ENCODE measurements around the gene KLRF1. TPM values are rescaled to one million over a fixed set of nuclear protein-coding genes. Genes with fewer than 3 reads are reported as not detected.

The KLRF1 gene
- total RNA-seq (2012; rRNA removed), result not detected in 2 replicates

DNA sequence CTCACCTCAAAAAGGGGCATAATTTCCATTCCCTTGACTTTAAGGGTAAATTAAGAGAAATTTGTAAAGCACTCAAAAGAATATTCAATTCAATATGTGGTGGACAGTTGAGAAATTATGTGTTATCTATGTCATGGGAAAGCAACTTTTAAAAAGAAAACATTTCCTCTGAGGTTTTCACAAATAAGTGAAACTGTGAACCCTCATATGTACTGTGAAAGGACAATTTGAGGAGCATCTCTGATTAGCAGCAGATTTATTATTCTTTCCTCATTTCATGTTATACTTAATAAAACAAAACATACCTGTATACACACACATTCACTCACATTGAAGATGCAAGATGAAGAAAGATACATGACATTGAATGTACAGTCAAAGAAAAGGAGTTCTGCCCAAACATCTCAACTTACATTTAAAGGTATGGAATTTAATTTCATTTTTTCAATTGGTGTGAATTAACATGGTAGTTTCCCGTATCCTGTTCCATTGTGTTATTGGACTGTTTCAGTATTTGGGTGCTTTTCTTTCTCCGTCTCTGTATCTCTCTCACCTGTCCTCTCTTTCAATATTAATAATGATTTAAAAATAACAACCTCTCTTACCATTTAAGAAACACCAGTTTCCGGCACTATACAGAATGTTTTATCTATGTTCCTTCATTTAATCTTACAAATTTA, at the start of gene KLRF1:
TSS of gene KLRF1 (plus strand) at position 273 of the 680 bp plus-strand sequence. CDS start at position 337, 64 bp downstream.
- Histone ChIP-seq H3K4me3 (ENCODE audit: low read length) (no peak within 1 kb of the TSS), H3K4me2 (ENCODE audit: low read length) (no peak within 1 kb of the TSS), H3K27me3 (ENCODE audit: control insufficient read depth, insufficient read depth, low read length) (no peaks in the 10 kb centered on the region), H3K4me1 (ENCODE audit: control insufficient read depth, insufficient read depth, low read length) (no peaks in the 10 kb centered on the region), H3K9me3 (replicated peaks; ENCODE audit: low read length) (no peaks in the 10 kb centered on the region), H3K9ac (ENCODE audit: low read depth, low read length) (no peak within 1 kb of the TSS), H3K36me3 (ENCODE audit: insufficient read depth, low read length) (no peaks in the 10 kb centered on the region)

DNA sequence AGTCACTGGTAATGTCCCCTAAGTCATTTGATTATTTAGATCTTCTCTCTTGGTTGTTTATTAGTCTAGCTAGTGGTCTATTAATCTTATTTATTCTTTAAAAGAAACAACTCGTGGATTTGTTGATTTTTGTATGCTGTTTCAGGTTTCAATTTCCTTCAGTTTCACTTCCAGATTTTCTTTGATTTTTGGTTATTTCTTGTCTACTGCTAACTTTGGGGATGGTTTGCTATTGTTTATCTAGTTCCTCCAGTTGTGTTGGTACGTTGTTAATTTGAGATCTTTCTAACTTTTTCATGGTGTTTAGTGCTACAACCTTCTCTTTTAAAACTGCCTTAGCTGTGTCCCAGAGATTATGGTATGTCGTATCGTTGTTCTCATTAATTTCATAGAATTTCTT, 48.1 kb upstream of the KLRF1 start:
- Histone ChIP-seq H3K4me1 (ENCODE audit: control insufficient read depth, insufficient read depth, low read length) (no peaks in the 10 kb centered on the region), H3K36me3 (ENCODE audit: insufficient read depth, low read length) (no peaks in the 10 kb centered on the region), H3K27me3 (ENCODE audit: control insufficient read depth, insufficient read depth, low read length) (no peaks in the 10 kb centered on the region), H3K9ac (ENCODE audit: low read depth, low read length) (no peak overlapping the region), H3K4me2 (ENCODE audit: low read length) (no peak overlapping the region), H3K4me3 (ENCODE audit: low read length) (no peak overlapping the region), H3K9me3 (replicated peaks; ENCODE audit: low read length) (no peaks in the 10 kb centered on the region)

GRCh38 chr12:9781360-9781759, 45.9 kb upstream of the KLRF1 start:
- Histone ChIP-seq H3K4me1 (ENCODE audit: control insufficient read depth, insufficient read depth, low read length) (no peaks in the 10 kb centered on the region), H3K27me3 (ENCODE audit: control insufficient read depth, insufficient read depth, low read length) (no peaks in the 10 kb centered on the region), H3K36me3 (ENCODE audit: insufficient read depth, low read length) (no peaks in the 10 kb centered on the region)

GRCh38 chr12:9782547-9783382, 44.5 kb upstream of the KLRF1 start:
- Histone ChIP-seq H3K4me1 (ENCODE audit: control insufficient read depth, insufficient read depth, low read length) (no peaks in the 10 kb centered on the region), H3K27me3 (ENCODE audit: control insufficient read depth, insufficient read depth, low read length) (no peaks in the 10 kb centered on the region), H3K9ac (ENCODE audit: low read depth, low read length) (no peak overlapping the region), H3K4me2 (ENCODE audit: low read length) (no peak overlapping the region), H3K4me3 (ENCODE audit: low read length) (no peak overlapping the region), H3K9me3 (replicated peaks; ENCODE audit: low read length) (no peaks in the 10 kb centered on the region), H3K36me3 (ENCODE audit: insufficient read depth, low read length) (no peaks in the 10 kb centered on the region)

More at GRCh38 chr12:9781360-9781759, 45.9 kb upstream of the KLRF1 start:
- H3K4me3 ChIP-seq (ENCODE audit: low read length), result no peak overlapping the region
- no peak overlapping the region for H3K9ac ChIP-seq (ENCODE audit: low read depth, low read length)
- H3K4me2 ChIP-seq (ENCODE audit: low read length), result no peak overlapping the region
- H3K9me3 ChIP-seq (replicated peaks; ENCODE audit: low read length), result no peaks in the 10 kb centered on the region

GRCh38 chr12:9784326-9784725, 43.0 kb upstream of the KLRF1 start:
- Histone ChIP-seq H3K9ac (ENCODE audit: low read depth, low read length) (no peak overlapping the region), H3K4me2 (ENCODE audit: low read length) (no peak overlapping the region), H3K4me3 (ENCODE audit: low read length) (no peak overlapping the region), H3K4me1 (ENCODE audit: control insufficient read depth, insufficient read depth, low read length) (no peaks in the 10 kb centered on the region), H3K36me3 (ENCODE audit: insufficient read depth, low read length) (no peaks in the 10 kb centered on the region), H3K27me3 (ENCODE audit: control insufficient read depth, insufficient read depth, low read length) (no peaks in the 10 kb centered on the region), H3K9me3 (replicated peaks; ENCODE audit: low read length) (no peaks in the 10 kb centered on the region)

- H3K4me2 ChIP-seq (ENCODE audit: low read length), result no peak overlapping the region
Measured at GRCh38 chr12:9784816-9785215, 42.5 kb upstream of the KLRF1 start.

GRCh38 chr12:9786726-9787717, 40.3 kb upstream of the KLRF1 start:
- Histone ChIP-seq H3K27me3 (ENCODE audit: control insufficient read depth, insufficient read depth, low read length) (no peaks in the 10 kb centered on the region), H3K9ac (ENCODE audit: low read depth, low read length) (peak overlapping the region; percentile 27), H3K4me1 (ENCODE audit: control insufficient read depth, insufficient read depth, low read length) (no peaks in the 10 kb centered on the region), H3K4me3 (ENCODE audit: low read length) (no peak overlapping the region), H3K4me2 (ENCODE audit: low read length) (peak overlapping the region; percentile 48), H3K9me3 (replicated peaks; ENCODE audit: low read length) (no peaks in the 10 kb centered on the region), H3K36me3 (ENCODE audit: insufficient read depth, low read length) (no peaks in the 10 kb centered on the region)

More at GRCh38 chr12:9784816-9785215, 42.5 kb upstream of the KLRF1 start:
- H3K4me1 ChIP-seq (ENCODE audit: control insufficient read depth, insufficient read depth, low read length), result no peaks in the 10 kb centered on the region
- H3K36me3 ChIP-seq (ENCODE audit: insufficient read depth, low read length), result no peaks in the 10 kb centered on the region
- H3K9me3 ChIP-seq (replicated peaks; ENCODE audit: low read length), result no peaks in the 10 kb centered on the region
- H3K27me3 ChIP-seq (ENCODE audit: control insufficient read depth, insufficient read depth, low read length), result no peaks in the 10 kb centered on the region
- no peak overlapping the region for H3K4me3 ChIP-seq (ENCODE audit: low read length)
- no peak overlapping the region for H3K9ac ChIP-seq (ENCODE audit: low read depth, low read length)

- no peaks in the 10 kb centered on the region for H3K36me3 ChIP-seq (ENCODE audit: insufficient read depth, low read length)
- no peak overlapping the region for H3K9ac ChIP-seq (ENCODE audit: low read depth, low read length)
- H3K27me3 ChIP-seq (ENCODE audit: control insufficient read depth, insufficient read depth, low read length), result no peaks in the 10 kb centered on the region
- H3K4me2 ChIP-seq (ENCODE audit: low read length), result peak overlapping the region; percentile 66
- H3K9me3 ChIP-seq (replicated peaks; ENCODE audit: low read length), result no peaks in the 10 kb centered on the region
- H3K4me3 ChIP-seq (ENCODE audit: low read length), result peak overlapping the region; percentile 24
- H3K4me1 ChIP-seq (ENCODE audit: control insufficient read depth, insufficient read depth, low read length), result peaks cover 21% of the 10 kb centered on the region
Measured at GRCh38 chr12:9792185-9792900, 34.9 kb upstream of the KLRF1 start.

GRCh38 chr12:9792961-9793617, 34.2 kb upstream of the KLRF1 start:
- H3K4me2 ChIP-seq (ENCODE audit: low read length), result peak overlapping the region; percentile 66
- no peaks in the 10 kb centered on the region for H3K9me3 ChIP-seq (replicated peaks; ENCODE audit: low read length)
- H3K4me1 ChIP-seq (ENCODE audit: control insufficient read depth, insufficient read depth, low read length), result peaks cover 21% of the 10 kb centered on the region
- H3K9ac ChIP-seq (ENCODE audit: low read depth, low read length), result no peak overlapping the region
- peak overlapping the region; percentile 24 for H3K4me3 ChIP-seq (ENCODE audit: low read length)
- no peaks in the 10 kb centered on the region for H3K36me3 ChIP-seq (ENCODE audit: insufficient read depth, low read length)
- H3K27me3 ChIP-seq (ENCODE audit: control insufficient read depth, insufficient read depth, low read length), result no peaks in the 10 kb centered on the region

DNA sequence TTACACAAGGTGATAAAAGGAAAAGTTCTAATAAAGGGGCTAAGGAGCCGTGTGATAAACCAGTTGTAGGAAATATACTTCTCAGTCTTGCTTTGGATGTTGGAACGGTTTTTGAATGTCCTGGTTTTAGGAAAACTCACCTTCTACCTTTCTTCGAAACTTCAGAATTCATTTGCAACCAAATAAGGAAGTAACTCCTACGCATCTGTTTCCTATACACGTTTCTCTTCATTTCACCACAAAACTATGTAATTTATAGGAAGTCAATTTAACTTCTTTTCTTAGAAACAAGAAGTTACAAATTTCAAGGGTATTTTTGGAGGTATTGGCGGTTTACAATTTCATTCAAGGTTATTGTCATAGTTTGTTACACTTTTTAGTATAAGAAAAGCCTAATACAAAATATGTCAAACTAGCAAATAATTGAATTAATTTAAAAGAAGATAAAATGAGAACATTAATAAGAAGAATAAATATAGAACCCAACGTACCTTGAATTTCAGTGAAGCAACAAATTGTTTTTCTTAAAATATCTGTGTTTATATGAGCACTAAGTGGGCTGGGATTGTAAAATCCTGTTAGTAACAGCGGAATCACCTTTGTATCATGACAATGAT, 33.4 kb upstream of the KLRF1 start:
- H3K4me2 ChIP-seq (ENCODE audit: low read length), result no peak overlapping the region
- no peak overlapping the region for H3K9ac ChIP-seq (ENCODE audit: low read depth, low read length)
- H3K9me3 ChIP-seq (replicated peaks; ENCODE audit: low read length), result no peaks in the 10 kb centered on the region
- no peaks in the 10 kb centered on the region for H3K36me3 ChIP-seq (ENCODE audit: insufficient read depth, low read length)
- H3K4me3 ChIP-seq (ENCODE audit: low read length), result no peak overlapping the region
- peaks cover 21% of the 10 kb centered on the region for H3K4me1 ChIP-seq (ENCODE audit: control insufficient read depth, insufficient read depth, low read length)
- H3K27me3 ChIP-seq (ENCODE audit: control insufficient read depth, insufficient read depth, low read length), result no peaks in the 10 kb centered on the region

Data from skeletal muscle satellite cell (primary cell).